HG03565 (cell line): ENCODE measurements around the gene STOX1.
A peak's percentile ranks its signal among the peaks of the same experiment; 100 is the strongest.
"Not testable (repeated sequence)": the region's sequence is repeated elsewhere in the genome, so short reads cannot be mapped to it uniquely, and the experiment has no call there.

Source experiments
- ATAC-seq: cut with Tn5 transposase; IDR thresholded peaks from one replicate; pipeline ENCODE4 v1.9.1; 2021; ENCODE audit warnings: mild to moderate bottlenecking, moderate library complexity; ENCODE audit not compliant: unreplicated experiment

STOX1 gene, protein sequence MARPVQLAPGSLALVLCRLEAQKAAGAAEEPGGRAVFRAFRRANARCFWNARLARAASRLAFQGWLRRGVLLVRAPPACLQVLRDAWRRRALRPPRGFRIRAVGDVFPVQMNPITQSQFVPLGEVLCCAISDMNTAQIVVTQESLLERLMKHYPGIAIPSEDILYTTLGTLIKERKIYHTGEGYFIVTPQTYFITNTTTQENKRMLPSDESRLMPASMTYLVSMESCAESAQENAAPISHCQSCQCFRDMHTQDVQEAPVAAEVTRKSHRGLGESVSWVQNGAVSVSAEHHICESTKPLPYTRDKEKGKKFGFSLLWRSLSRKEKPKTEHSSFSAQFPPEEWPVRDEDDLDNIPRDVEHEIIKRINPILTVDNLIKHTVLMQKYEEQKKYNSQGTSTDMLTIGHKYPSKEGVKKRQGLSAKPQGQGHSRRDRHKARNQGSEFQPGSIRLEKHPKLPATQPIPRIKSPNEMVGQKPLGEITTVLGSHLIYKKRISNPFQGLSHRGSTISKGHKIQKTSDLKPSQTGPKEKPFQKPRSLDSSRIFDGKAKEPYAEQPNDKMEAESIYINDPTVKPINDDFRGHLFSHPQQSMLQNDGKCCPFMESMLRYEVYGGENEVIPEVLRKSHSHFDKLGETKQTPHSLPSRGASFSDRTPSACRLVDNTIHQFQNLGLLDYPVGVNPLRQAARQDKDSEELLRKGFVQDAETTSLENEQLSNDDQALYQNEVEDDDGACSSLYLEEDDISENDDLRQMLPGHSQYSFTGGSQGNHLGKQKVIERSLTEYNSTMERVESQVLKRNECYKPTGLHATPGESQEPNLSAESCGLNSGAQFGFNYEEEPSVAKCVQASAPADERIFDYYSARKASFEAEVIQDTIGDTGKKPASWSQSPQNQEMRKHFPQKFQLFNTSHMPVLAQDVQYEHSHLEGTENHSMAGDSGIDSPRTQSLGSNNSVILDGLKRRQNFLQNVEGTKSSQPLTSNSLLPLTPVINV

DNA sequence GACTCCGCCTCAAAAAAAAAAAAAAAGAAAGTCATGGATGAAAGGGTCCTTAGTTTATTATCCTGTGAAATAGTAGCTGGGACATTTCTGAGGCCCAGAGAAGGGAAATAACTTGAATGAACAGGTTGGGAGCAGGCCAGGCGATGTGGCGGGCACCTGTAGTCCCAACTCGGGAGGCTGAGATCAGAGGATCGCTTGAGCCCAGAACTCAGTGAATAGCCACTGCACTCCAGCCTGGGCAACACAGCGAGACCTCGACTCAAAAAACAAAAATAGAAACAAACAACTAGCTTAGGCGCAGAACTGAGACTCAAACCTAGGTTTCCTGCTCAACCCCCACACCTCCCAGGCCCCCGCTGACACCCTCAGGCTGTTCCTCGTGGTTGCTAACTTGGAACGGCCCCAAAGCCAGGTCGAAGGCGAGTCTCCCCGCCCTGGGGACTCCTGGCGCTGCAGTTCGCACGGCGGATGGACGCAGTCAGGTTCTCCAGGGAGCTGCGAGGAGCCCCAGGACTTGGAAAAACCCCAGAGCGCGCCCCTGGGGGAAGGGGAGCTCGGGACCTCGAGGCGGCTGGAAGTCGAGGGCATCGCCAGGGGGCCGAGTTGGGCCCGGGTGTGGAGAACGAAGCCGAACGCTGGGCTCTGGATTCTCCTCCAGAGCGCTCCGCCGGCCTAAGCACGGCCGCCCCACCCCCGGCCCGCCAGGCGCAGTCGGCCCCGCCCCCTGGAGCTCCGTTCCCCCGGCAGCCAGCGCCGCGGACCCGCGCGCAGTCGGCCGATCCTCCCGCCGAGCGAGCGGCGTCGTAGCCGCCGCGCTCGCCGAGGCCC is at the start of gene STOX1:
Gene STOX1, plus strand, starts transcription at position 768 of the 828 bp plus-strand sequence. CDS start 93 bp downstream, outside the sequence.
- peak; percentile 47 for ATAC-seq

- ATAC-seq, result no peak
These were observed 45.4 kb upstream of the STOX1 start for GRCh38 chr10:68781613-68782574.

- no peak for ATAC-seq
These were observed 42.9 kb upstream of the STOX1 start for GRCh38 chr10:68784476-68784875.

- no peak for ATAC-seq
These were observed 39.5 kb upstream of the STOX1 start for GRCh38 chr10:68787813-68788212.

GRCh38 chr10:68790476-68790875 is 36.9 kb upstream of the STOX1 start:
- no peak for ATAC-seq

DNA sequence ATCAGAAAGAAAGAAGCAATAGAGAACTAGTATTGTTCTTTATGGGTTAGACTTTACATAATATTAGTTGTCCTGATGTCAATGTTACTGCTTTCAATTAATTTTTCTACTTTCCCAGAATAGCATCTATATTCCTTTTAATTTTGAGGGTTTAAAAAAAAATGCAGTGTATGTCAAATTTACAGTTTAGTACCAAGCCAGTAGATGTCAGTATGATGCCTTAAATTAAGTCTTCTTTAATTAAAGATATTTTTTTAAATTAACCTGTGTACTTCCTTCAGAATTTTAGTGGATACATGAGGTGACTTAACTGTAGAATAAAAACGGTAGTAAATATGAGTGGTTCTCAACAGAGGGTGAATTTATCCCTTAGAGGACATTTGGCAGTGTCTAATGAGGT is 35.2 kb upstream of the STOX1 start:
- no peak for ATAC-seq

DNA sequence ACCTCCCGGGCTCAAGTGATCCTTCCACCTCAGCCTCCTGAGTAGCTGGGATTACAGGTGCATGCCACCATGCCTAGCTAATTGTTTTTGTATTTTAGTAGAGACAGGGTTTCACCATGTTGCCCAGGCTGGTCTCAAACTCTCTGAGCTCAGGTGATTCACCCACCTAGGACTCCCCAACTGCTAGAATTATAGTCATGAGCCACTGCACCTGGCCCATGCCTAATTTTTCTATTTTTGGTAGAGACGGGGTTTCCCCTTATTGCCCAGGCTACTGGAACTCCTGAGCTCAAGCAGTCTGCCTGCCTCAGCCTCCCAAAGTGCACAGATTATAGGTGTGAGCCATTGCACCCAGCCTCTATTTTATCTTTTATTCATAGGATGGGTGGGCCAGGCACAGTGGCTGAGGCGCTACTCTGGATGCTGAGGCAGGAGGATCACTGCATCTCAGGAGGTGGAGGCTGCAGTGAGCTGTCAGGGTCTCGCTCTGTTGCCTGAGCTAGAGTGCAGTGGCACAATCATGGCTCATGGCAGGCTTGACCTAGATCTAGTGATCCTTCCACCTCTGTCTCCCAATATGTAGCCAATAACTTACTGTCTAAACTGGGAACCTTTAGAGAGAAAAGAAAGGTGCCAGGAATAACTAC is 31.3 kb upstream of the STOX1 start:
- ATAC-seq, result no peak

GRCh38 chr10:68796605-68797004 is 30.7 kb upstream of the STOX1 start:
- no peak for ATAC-seq

DNA sequence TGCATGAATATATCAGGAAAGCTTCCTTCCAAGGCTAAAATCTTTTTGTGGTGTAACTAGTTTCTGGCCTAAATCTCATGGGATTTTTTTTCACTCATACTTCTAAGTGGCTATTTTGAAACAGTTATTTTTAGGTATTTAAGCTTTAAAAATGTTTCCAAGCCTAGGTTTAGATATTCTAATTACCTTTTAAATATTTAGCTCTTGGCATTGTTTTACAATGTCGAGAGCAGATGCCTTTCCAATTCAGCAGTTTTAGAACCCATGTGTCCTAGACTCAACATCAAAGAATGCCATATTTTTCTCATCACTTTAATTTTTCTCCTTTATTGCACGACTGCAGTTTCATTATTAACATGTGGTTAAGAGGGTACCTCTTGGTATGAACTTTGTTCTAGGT is 27.1 kb upstream of the STOX1 start:
- no peak for ATAC-seq

DNA sequence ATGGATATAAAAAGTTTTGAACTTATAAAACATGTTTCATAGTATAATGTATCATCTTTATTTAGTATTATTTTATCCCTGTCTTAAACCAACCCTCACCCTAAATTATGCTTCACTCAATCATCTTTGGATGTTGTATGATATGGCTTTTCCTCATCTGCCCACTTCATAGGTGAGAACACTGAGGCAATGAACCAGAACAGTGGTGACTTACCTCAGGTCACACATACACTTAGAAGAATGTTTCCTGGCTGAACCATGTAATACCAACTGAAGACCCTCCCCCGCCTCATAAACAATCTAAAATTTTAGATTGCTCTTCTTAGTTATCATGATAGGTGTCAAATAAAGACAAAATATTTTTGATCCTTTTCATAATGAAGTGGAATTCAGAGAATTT is 22.6 kb upstream of the STOX1 start:
- no peak for ATAC-seq

GRCh38 chr10:68810830-68811229 is 16.5 kb upstream of the STOX1 start:
- not testable (repeated sequence) for ATAC-seq

- ATAC-seq, result no peak
These were observed 15.9 kb upstream of the STOX1 start for GRCh38 chr10:68811314-68812009.

GRCh38 chr10:68812420-68812819 is 14.9 kb upstream of the STOX1 start:
- no peak for ATAC-seq

- ATAC-seq, result no peak
These were observed 13.8 kb upstream of the STOX1 start for GRCh38 chr10:68813559-68813958.

DNA sequence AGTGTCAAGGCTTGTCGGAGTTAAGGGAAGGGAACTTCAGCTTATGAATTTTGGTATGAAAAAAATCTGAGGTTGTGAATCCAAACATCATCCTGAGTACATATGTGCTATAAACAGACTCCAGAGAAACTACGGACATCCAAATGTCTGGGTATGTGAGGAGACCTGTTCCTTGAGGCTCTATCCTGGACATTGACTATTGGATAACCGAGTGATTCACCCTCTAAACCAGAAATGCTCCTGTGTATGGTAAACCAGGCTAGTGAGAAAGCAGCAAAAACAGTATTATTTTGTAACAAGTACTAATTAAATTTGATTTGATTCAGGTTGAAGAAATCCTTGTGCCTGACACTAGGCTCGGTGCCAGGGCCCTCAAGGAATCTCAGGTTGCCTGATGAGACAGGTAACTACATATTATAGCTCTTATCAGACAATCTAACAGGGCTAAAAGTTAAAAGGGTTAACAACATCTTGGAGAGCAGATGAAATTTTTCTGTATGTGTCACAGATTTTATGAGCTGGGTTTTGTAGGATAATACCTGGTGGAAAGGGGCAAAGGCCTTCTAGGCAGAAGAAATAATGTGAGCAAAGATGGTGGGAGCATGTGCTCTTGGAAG is 10.4 kb upstream of the STOX1 start:
- no peak for ATAC-seq

GRCh38 chr10:68820359-68820758 is 7.0 kb upstream of the STOX1 start:
- not testable (repeated sequence) for ATAC-seq

DNA sequence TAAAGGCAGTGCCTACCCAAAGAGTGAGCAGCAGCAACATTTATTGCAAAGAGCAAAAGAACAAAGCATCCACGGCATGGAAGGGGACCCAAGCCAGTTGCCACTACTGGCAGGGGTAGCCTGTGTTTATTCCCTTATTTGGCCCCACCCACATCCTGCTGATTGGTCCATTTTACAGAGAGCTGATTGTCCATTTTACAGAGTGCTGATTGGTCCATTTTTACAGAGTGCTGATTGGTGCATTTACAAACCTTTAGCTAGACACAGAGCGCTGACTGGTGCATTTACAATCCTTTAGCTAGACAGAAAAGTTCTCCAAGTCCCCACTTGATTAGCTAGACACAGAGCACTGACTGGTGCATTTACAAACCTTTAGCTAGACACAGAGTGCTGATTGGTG is 4.7 kb upstream of the STOX1 start:
- ATAC-seq, result not testable (repeated sequence)

DNA sequence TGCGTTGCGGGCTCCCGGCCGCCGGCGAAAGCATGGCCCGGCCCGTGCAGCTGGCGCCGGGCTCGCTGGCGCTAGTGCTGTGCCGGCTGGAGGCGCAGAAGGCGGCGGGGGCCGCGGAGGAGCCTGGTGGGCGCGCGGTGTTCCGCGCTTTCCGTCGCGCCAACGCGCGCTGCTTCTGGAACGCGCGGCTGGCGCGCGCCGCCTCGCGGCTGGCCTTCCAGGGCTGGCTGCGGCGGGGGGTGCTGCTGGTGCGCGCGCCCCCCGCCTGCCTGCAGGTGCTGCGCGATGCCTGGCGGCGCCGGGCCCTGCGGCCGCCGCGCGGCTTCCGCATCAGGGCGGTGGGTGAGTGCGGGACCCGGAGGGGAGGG is 245 bp downstream of the STOX1 start:
- ATAC-seq, result peak; percentile 27
